ENCODE measurements around the gene ERLEC1.
"Not testable (repeated sequence)": the region's sequence is repeated elsewhere in the genome, so short reads cannot be mapped to it uniquely, and the experiment has no call there.

ERLEC1 gene

DNA sequence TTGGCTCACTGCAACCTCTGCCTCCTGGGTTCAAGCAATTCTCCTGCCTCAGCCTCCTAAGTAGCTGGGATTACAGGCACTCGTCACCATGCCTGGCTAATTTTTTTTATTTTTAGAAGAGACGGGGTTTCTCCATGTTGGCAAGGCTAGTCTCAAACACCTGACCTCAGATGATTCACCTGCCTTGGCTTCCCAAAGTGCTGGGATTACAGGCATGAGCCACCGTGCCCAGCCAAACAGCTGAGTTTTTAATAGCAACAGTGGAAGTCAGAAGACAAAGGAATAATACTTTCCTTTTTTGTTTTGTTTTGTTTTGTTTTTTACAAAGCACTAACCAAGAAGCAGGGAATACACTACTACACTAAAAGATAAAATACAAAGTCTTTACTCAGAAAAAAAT lies 56.0 kb downstream of the ERLEC1 start:
- no peak for DNase-seq

DNA sequence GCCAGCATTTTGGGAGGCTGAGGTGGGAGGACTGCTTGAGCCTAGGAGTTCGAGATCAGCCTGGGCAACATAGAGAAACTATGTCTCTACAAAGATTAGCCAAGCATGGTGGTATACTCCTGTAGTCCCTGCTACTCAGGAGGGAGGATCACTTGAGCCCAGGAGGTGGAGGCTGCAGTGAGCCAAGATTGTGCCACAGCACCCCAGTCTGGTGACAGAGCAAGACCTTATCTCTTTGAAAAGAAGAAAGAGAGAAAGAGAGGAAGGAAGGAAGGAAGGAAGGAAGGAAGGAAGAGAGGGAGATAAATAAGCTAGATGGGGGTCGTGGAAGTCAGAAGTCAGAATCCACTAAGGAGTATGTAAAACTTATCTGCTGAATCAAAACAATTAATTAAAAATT lies 56.8 kb downstream of the ERLEC1 start:
- no peak for DNase-seq

DNA sequence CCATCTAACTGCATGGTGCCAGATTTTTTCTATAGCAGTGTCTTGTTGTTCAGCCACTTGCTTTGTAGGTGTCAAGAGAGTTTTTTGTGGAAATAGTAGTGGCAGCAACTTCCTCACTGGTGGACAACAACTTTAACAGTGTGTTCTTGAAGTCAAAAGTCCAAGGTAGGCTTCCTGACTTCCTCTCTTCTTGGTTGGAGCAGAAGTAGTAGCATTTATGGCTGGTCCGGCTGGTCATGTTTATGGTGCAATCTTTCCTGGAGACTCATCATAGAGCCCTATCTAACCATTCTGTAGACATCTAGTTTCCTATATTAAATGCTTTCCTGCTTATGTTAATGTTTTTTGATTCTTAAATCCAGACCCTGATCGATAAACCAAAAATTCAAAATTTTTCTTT lies 61.2 kb downstream of the ERLEC1 start:
- no peak for DNase-seq

DNA sequence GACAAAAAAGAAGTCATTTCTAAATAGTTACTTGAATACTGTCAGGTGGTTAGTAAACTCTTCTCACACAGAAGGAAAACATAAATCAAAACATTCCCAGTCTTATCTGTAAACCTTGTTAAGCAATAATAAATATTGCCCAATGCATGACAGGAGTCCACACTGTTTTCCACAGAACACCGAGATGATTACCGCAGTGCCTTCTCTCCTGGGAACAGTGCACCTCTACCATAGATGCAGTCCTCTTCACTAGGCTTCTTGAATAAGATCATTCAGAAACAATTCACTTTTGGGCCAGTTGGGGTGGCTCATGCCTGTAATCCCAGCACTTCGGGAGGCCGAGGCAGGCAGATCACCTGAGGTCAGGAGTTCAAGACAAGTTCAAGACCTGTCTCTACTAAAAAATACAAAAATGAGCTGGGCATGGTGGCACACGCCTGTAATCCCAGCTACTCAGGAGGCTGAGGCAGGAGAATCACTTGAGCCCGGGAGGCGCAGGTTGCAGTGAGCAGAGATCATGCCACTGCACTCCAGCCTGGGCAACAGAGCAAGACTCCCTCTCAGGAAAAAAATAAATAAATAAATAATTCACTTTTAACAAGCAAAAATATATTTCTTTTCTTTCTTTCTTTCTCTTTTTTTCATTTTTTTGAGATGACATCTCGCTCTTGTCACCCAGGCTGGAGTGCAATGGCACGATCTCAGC lies 64.4 kb downstream of the ERLEC1 start:
- not testable (repeated sequence) for DNase-seq

DNA sequence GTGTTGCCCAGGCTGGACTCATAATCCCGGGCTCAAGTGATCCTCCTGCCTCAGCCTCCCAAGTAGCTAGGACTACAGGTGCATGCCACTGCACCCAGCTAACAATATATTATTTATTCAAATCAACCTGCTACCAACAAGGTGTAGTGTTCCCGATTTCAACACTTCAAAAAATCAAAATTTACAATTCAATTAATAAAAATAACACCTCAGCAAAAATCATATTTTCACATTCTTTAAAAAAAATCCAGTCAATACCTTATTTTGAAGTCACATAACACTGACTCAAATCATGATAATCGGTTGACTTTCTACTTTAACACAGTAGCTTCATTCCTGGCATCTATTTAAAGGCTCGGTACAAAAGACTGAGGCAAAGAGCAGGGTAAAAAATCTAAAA lies 65.7 kb downstream of the ERLEC1 start:
- DNase-seq: no peak

DNA sequence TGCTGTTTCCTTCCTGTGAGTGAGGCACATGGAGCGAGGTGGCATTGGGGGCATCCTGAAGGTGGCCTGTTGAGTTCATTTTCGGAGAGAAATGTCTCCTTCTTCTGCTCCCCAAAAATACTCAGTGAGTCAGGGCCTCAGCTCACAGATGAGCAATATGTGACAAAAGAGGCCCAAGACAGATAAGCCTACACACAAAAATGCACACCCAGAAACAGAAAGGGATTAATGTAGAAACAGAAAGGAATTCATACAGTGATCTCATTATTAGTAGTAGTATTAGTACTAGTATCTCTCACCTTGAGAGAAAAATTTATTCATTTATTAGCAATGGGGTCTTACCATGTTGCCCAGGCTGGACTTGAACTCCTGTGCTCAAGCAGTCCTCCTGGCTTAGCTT lies 67.8 kb downstream of the ERLEC1 start:
- DNase-seq: no peak

DNA sequence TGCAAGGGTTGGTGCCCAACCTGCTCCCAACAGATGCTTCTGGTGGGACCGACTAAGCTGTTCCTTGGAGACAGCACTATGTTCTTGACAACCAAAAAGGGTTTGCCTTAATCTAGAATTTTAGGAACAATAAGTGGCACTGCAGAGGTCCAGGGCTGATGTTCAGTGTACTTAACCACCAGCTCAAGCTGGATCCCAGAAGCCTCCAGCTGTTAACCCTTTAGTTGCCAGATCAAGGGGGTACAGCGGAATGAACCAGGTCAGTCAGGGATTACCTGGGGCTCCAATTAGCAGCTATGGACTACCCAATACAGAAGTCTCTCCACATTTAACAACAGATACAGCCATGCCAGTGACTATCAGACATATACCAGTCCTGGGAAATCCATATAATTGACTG lies 69.4 kb downstream of the ERLEC1 start:
- DNase-seq: no peak

DNA sequence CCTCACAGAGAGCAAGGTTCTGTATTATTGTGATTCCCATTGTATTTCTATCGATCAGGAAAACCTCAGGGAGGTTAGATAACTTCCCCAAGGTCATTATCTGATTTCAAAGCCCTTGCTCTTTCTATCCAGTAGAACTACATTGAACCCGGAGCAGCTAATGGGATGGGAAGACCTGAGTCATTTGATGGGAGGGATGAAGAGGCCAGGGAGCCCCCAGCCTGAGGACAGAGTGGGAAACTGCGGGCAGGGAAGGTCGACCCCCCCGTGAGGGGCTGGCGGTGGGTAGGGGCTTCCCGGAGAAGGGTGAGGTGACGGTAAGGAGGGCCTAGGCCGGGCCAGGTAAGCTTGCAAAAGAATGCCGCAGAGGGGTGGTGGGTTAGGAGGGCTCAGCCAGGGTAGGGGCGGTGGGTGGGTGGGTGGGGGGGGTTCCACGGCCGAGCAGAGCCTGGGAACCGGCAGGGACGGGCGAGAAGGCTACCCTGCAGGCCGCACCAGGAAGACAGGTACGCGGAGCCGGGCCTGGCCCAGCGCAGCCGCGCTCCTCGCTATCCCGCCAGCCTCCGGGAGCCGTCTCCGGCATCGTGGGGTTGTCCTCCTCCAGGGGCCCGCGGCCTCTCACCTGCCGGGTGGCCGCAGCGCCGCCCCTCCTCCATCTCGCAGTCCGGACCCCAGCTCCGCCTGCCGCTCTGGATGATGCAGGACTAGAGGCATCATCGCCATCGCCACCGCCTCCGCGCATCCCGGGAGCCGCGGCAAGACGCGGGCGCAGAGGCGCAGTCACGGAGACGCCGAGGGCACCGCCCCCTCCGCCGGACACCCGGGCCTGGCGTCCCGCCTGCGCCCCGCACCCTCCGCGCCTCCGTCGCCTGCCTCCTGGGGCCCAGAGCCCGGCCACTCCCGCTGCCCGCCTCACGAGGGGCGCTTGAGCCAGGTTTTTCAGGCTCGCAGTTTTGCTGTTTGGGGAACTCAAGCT lies 72.7 kb downstream of the ERLEC1 start, which contains the start of gene GPR75:
Gene GPR75, minus strand, starts transcription at position 762 of the 976 bp plus-strand sequence. CDS start 5,211 bp downstream, outside the sequence.
- no peak for DNase-seq

DNA sequence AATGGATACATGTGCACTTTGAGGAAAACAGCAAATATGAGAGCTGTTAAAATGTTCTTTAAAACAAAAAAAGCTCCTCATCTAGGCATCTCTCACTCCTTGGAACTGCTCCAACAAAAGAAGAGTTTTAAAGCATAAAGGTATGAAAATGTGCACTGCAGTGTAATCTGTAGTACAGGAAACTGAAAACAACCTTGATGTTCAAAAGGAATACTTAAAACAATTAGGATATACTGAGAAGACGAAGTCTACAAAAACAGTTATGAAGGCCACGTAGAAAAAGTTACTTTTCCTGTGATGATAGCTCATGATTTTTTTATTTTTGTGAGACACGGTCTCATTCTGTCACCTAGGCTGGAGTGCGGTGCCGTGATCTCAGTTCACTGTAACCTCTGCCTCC lies 75.0 kb downstream of the ERLEC1 start:
- DNase-seq: no peak

DNA sequence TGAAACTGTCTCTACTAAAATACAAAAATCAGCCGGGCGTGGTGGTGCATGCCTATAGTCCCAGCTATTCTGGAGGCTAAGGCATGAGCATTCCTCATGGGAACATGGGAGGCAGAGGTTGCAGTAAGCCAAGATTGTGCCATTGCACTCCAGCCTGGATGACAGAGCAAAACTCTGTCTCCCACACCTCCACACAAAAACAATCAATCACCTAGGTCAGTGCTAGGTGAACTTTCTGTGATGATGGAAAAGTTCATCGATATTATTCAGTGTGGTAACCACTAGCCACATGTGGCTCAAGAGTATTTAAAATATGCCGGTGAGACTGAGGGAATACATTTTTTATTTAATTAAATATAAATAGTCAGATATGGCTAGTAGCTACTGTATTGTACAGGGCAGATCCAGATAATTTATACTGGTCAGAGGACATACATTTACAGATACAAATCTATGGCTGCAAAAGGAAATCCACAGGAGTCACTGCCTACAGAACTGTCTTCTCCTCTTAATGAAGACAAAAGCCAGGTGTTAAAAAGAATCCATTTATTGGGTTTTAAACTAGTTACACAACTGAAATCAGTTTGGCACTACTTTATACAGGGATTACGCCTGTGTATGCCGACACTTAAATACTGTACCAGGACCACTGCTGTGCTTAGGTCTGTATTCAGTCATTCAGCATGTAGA lies 76.8 kb downstream of the ERLEC1 start:
- no peak for DNase-seq

DNA sequence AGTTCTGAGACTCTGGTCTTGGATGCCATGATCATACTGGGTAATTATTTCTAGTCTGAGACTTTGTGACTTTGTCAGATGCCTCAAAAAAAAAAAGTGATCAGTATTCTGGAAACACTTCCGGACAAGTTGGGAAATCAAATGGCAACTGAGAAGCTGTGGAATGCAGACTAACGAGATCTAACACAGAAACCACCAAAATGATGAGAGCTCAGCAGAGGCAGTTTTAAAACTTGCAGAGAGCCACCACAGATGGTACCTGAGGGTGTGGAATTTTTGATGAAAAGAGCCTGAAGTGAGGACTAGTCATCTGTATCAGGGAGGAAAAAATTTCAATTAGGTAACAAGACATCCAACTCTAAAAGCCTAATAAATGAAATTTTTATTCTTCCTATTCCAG lies 78.4 kb downstream of the ERLEC1 start:
- no peak for DNase-seq

DNA sequence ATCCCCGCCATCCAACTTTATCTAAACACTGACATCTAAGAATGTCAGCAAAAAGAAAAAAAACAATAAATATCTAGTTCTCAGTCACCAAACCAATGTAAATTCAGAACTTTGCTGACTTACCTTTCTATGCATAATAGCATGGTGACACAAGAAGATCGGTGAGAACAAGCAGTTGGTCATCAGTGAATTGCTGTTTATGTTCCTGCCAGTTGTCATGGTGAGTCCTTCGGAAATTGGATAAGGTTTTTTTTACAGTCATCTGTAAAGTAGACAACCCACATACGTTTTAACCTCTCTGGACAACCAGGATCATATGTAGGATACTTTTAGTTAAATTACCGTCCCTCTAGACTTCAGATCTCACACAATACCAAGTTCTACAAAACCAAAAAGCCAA lies 79.1 kb downstream of the ERLEC1 start:
- DNase-seq: no peak

DNA sequence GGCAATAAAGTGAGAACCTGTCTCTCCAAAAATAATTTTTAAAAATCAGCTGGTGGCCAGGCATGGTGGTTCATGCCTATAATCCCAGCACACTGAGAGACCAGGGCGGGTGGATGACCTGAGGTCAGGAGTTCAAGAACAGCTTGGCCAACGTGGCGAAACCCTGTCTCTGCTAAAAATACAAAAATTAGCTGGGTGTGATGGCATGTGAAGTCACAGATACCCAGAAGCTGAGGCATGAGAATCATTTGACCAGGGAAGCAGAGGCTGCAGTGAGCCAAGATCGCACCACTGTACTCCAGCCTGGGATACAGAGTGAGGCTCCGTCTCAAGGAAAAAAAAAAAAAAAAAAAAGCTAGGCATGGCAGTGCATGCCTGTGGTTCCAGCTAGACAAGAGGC lies 80.3 kb downstream of the ERLEC1 start:
- DNase-seq: no peak

DNA sequence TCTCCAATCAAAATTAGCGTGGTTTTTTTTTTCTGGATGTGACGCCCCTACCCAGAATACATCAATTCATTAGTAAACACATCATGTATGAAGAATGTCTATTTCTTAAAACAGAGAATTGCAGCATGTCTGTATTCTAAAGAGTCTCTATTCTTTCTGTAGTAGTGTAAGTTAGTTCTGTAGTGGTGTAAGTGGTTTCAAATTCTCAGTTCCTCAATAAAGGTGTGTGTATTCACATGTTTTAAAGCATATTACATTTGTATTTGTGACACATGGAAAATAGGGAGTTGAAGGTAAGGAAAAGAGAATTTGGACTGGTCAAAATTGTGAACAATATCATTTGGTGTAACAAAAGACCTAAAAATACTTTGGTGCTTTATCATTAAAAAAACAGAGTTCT lies 80.9 kb downstream of the ERLEC1 start:
- no peak for DNase-seq
